Measurements from ENCODE around the gene PRKN.

PRKN gene

GRCh38 chr6:161590961-161591627, 1136.5 kb downstream of the PRKN start:
- Histone ChIP-seq H3K27me3 (ENCODE audit: insufficient read depth, low read length) (no peaks in the 10 kb centered on the region), H2AFZ (ENCODE audit: low read length) (no peak overlapping the region), H3F3A (ENCODE audit: insufficient read depth, low read length) (no peaks in the 10 kb centered on the region), H4K20me1 (ENCODE audit: insufficient read depth, low read length) (no peaks in the 10 kb centered on the region), H3K36me3 (ENCODE audit: insufficient read depth, low read length) (no peaks in the 10 kb centered on the region), H3K9ac (ENCODE audit: low read length) (no peak overlapping the region), H3K4me1 (ENCODE audit: insufficient read depth, low read length, severe bottlenecking) (no peaks in the 10 kb centered on the region), H3K27ac (ENCODE audit: low read depth, low read length, poor library complexity, severe bottlenecking) (no peak overlapping the region), H3K9me3 (ENCODE audit: low read length) (no peaks in the 10 kb centered on the region), H3K4me2 (ENCODE audit: low read length) (no peak overlapping the region), H3K9me2 (ENCODE audit: low read depth, low read length) (no peaks in the 10 kb centered on the region), H3K79me2 (ENCODE audit: insufficient read depth, low read length) (no peaks in the 10 kb centered on the region), H3K4me3 (ENCODE audit: low read depth, low read length, poor library complexity, severe bottlenecking) (no peak overlapping the region)
- no peak for TF ChIP-seq EZH2 (IDR thresholded peaks at IDR 0.05; ENCODE audit: borderline replicate concordance, low read length)
- TF ChIP-seq CTCF (IDR thresholded peaks at IDR 0.05; ENCODE audit: low read length) = no peak

GRCh38 chr6:161586887-161587286, 1140.7 kb downstream of the PRKN start:
- TF ChIP-seq CTCF (IDR thresholded peaks at IDR 0.05; ENCODE audit: low read length) (no peak), EZH2 (IDR thresholded peaks at IDR 0.05; ENCODE audit: borderline replicate concordance, low read length) (no peak)
- Histone ChIP-seq H2AFZ (ENCODE audit: low read length) (no peak overlapping the region), H3K4me2 (ENCODE audit: low read length) (no peak overlapping the region), H3F3A (ENCODE audit: insufficient read depth, low read length) (no peaks in the 10 kb centered on the region), H3K9me2 (ENCODE audit: low read depth, low read length) (no peaks in the 10 kb centered on the region), H3K9me3 (ENCODE audit: low read length) (no peaks in the 10 kb centered on the region), H3K79me2 (ENCODE audit: insufficient read depth, low read length) (no peaks in the 10 kb centered on the region), H3K36me3 (ENCODE audit: insufficient read depth, low read length) (no peaks in the 10 kb centered on the region), H3K4me3 (ENCODE audit: low read depth, low read length, poor library complexity, severe bottlenecking) (no peak overlapping the region), H3K4me1 (ENCODE audit: insufficient read depth, low read length, severe bottlenecking) (no peaks in the 10 kb centered on the region), H3K27ac (ENCODE audit: low read depth, low read length, poor library complexity, severe bottlenecking) (no peak overlapping the region), H3K9ac (ENCODE audit: low read length) (no peak overlapping the region), H4K20me1 (ENCODE audit: insufficient read depth, low read length) (no peaks in the 10 kb centered on the region), H3K27me3 (ENCODE audit: insufficient read depth, low read length) (no peaks in the 10 kb centered on the region)

GRCh38 chr6:161584621-161585340, 1142.8 kb downstream of the PRKN start:
- H3K27me3 ChIP-seq (ENCODE audit: insufficient read depth, low read length) = no peaks in the 10 kb centered on the region
- no peaks in the 10 kb centered on the region for H3K4me1 ChIP-seq (ENCODE audit: insufficient read depth, low read length, severe bottlenecking)
- no peak overlapping the region for H3K4me3 ChIP-seq (ENCODE audit: low read depth, low read length, poor library complexity, severe bottlenecking)
- no peak overlapping the region for H2AFZ ChIP-seq (ENCODE audit: low read length)
- H3K9me2 ChIP-seq (ENCODE audit: low read depth, low read length) = no peaks in the 10 kb centered on the region
- H3K79me2 ChIP-seq (ENCODE audit: insufficient read depth, low read length) = no peaks in the 10 kb centered on the region
- H3K9me3 ChIP-seq (ENCODE audit: low read length) = no peaks in the 10 kb centered on the region
- H4K20me1 ChIP-seq (ENCODE audit: insufficient read depth, low read length) = no peaks in the 10 kb centered on the region
- H3K4me2 ChIP-seq (ENCODE audit: low read length) = no peak overlapping the region
- no peak overlapping the region for H3K27ac ChIP-seq (ENCODE audit: low read depth, low read length, poor library complexity, severe bottlenecking)
- no peaks in the 10 kb centered on the region for H3K36me3 ChIP-seq (ENCODE audit: insufficient read depth, low read length)
- no peak overlapping the region for H3K9ac ChIP-seq (ENCODE audit: low read length)
- TF ChIP-seq EZH2 (IDR thresholded peaks at IDR 0.05; ENCODE audit: borderline replicate concordance, low read length) = no peak
- TF ChIP-seq CTCF (IDR thresholded peaks at IDR 0.05; ENCODE audit: low read length) = no peak
- H3F3A ChIP-seq (ENCODE audit: insufficient read depth, low read length) = no peaks in the 10 kb centered on the region

All from OCI-LY1 (cell line).